Peyer's patch (tissue), 4 donors: ENCODE data around the gene ACOT7.

Experiments
- CTCF ChIP-seq, 6 experiments: fragments of 450-650 bp in 4 of 6; fragments of 200-600 bp in 2 of 6; sonication (generic) in 1 of 6; IDR thresholded peaks; one replicate each; pipeline ENCODE4 v1.5.1; 2017 to 2019; ENCODE audit warnings: antibody characterized with exemption in 6 of 6, mild to moderate bottlenecking in 3 of 6, moderate library complexity in 1 of 6
- POLR2A ChIP-seq, 2 donors: fragments of 450-650 bp; IDR thresholded peaks; one replicate each; pipeline ENCODE4 v1.5.1; 2017; ENCODE audit warnings: antibody characterized with exemption in 2 of 2, mild to moderate bottlenecking in 2 of 2, moderate library complexity in 2 of 2

- TF ChIP-seq CTCF (IDR thresholded peaks at IDR 0.05) (no peak), POLR2A (IDR thresholded peaks at IDR 0.05) (no peak)
Observed at GRCh38 chr1:6342056-6342455, 51.5 kb downstream of the ACOT7 start.
